LoVo (cell line): ENCODE data around the gene DMTF1.
"Not testable (repeated sequence)": the region's sequence is repeated elsewhere in the genome, so short reads cannot be mapped to it uniquely, and the experiment has no call there.

Experiments
- DNase-seq: peaks from one replicate; pipeline ENCODE4 v3.0.0-alpha.2; 2016; ENCODE audit warnings: low spot score

The DMTF1 gene

GRCh38 chr7:87199700-87200450, 47.6 kb downstream of the DMTF1 start:
- DNase-seq, result no peak

- no peak for DNase-seq
Observed at GRCh38 chr7:87202208-87202607, 50.0 kb downstream of the DMTF1 start.

- no peak for DNase-seq
Observed at GRCh38 chr7:87202705-87203104, 50.5 kb downstream of the DMTF1 start.

- DNase-seq, result not testable (repeated sequence)
Observed at GRCh38 chr7:87203929-87204328, 51.7 kb downstream of the DMTF1 start.

GRCh38 chr7:87204933-87205332, 52.7 kb downstream of the DMTF1 start:
- no peak for DNase-seq

DNA sequence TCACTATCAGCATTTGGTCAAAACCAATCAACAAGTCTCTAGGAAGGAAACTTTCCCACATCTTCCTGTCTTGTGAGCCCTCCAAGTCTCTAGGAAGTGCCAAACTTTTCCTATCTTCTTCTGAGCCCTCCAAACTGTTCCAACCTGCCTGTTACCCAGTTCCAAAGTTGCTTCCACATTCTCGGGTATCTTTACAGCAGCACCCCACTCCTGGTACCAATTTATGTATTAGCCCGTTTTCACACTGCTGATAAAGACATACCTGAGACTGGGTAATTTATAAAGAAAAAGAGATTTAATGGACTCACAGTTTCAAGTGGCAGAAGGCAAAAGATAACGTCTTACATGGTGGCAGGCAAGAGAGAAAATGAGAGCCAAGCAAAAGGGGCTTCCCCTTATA, 53.4 kb downstream of the DMTF1 start:
- not testable (repeated sequence) for DNase-seq

DNA sequence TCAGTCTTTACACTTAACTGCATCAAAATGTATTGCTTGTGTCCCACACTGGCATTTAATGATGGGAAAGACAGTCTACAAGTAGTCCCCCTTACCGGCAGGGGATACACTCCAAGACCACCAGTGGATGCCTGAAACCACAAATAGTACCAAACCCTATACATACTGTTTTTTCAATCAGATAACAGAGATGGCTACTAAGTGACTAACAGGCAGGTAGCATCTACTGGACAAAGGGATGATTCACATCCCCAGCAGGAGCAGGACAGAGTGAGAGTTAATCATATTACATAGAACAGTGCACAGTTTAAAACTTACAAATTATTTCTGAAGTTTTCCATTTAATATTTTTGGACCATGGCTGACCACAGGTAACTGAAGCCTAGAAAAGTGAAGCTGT, 54.1 kb downstream of the DMTF1 start:
- DNase-seq, result no peak

DNA sequence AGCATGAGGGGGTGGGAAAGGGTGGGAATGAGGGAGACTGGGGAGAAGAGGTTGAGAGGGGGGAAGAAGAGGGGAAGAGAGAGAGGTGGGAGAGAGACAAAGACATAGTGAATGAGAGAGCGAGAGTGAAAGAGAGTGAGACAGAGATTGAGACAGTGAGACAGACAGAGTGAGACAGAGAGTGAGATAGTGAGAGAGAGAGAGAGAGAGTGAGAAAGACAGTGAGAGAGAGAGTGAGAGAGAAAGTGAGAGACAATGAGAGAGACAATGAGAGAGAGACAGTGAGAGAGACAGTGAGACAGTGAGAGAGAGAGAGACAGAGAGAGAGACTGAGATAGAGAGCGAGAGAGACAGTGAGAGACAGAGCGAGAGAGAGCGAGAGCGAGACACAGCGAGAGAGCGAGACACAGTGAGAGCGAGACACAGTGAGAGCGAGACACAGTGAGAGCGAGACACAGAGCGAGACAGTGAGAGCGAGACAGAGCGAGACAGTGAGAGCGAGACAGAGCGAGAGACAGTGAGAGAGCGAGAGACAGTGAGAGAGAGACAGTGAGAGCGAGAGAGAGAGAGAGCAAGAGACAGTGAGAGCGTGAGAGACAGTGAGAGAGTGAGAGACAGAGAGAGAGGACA, 57.2 kb downstream of the DMTF1 start:
- no peak for DNase-seq

DNA sequence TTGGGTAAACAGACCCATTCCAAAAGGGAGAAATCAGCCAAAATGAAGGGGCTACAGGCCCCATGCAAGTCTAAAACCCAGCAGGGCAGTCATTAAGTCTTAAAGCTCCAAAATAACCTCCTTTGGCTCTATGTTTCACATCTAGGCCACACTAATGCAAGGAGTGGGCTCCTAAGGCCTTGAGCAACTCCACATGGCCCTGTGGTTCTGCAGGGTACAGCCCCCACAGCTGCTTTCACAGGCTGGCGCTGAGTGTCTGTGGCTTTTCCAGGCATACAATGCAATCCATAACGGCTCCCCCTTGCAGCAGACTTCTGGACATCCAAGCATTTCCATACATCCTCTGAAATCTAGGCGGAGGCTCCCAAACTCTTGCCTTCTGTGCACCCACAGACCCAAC, 58.3 kb downstream of the DMTF1 start:
- no peak for DNase-seq

GRCh38 chr7:87212498-87212897, 60.2 kb downstream of the DMTF1 start:
- DNase-seq, result no peak

DNA sequence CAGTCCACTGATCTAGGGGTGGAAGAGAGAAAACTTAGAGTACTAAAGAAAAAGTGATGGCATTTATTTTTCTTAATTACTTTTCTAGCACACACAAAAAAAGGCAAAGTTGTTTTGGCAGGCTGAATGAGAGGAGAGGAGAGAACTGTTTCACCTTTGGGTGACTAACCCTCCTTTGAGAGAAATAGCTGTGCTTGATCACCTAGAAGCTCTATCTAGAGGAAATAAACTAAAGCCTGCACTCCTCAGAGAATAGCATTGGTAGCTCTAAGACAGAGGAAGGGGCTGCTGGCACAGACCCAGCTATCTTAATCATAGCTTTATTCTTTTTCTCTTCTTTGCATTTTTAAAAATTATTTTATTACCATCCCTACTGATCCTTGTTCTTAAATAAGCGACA, 61.0 kb downstream of the DMTF1 start:
- DNase-seq, result no peak

DNA sequence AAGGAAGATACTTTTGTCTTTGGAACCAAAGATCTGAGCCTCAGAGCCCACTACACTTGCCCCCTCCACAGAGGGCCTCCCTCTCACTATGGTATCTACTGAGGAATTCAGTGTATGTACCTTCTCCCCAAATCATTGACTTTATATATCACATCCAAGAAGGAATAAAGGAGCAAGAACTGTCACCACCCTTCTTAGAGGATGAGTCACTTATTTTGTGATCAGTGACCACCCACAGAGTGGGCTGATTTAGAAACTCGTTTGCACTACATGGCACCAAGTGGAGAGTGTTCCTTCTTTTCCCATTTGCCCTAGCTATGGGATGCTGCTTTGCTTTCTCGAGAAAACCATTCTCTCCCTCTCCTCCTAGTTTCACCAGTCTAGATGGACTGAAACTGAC, 61.6 kb downstream of the DMTF1 start:
- DNase-seq, result no peak

DNA sequence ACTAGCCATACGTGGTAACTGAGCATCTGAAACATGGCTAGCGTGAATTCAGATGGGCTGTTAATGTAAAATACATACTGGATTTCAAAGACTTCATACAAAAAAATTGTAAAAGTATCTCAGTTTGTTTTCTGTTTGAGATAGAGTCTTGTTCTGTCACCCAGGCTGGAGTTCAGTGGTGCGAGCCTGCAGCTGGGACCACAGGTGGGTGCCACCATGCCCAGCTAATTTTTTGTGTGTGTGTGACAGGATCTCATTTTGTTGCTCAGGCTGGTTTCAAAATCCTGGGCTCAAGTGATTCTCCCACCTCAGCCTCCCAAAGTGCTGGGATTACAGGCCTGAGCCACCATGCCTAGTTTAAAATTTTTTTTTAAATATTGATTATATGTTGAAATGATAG, 62.8 kb downstream of the DMTF1 start:
- no peak for DNase-seq

- no peak for DNase-seq
Observed at GRCh38 chr7:87216701-87217508, 64.7 kb downstream of the DMTF1 start.

GRCh38 chr7:87217983-87218653, 65.9 kb downstream of the DMTF1 start:
- no peak for DNase-seq

- DNase-seq, result no peak
Observed at GRCh38 chr7:87218796-87219544, 66.7 kb downstream of the DMTF1 start.

DNA sequence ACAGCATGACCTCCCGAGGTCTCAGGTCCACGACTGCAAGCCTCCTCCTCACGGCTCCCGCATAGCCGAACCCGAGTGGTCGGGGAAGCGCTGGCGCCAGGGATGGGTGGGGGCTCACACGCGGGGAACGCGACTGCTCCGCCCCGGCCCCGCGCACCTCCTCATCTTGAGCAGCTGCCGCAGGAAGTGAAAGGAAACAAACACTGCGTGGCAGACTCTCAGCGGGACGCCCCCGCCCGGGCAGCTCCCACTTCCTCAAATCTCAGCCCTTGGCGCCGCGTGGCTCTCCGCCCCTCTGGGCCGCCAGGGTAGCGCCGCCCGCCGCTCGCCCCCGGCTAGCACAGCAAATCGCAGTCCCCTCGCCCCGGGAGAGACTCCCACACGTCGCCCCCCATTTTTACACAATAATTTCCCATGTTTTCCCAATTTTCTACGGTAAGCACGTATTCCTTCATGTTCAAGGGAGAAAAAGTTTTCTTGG, 67.3 kb downstream of the DMTF1 start, which contains the start of gene TMEM243:
Gene TMEM243, minus strand, starts transcription at position 188 of the 481 bp plus-strand sequence. CDS start 229 bp downstream, outside the sequence.
- DNase-seq, result peak; percentile 79

GRCh38 chr7:87220026-87220733, 67.9 kb downstream of the DMTF1 start:
- DNase-seq, result peak; percentile 92

GRCh38 chr7:87220734-87221215, 68.5 kb downstream of the DMTF1 start:
- peak; percentile 19 for DNase-seq

DNA sequence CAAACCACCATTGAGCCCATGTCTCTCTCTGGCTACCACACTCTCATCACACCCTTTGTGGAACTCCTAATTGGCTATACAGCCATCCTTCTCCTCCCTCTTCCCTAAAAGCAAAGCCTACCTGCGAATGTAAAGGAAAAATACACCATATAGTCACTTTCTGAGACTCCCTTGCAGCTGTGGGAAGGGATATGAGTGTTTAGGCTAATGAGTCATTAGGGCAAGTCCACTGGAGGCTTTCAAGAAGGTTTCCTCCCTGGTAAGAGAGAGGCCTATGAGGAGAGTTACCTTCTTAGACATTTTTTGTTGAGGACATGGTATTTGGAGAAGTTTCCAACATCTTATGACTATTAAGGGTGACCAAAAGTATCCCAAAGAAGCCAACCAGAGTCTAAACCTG, 71.4 kb downstream of the DMTF1 start:
- DNase-seq, result no peak

DNA sequence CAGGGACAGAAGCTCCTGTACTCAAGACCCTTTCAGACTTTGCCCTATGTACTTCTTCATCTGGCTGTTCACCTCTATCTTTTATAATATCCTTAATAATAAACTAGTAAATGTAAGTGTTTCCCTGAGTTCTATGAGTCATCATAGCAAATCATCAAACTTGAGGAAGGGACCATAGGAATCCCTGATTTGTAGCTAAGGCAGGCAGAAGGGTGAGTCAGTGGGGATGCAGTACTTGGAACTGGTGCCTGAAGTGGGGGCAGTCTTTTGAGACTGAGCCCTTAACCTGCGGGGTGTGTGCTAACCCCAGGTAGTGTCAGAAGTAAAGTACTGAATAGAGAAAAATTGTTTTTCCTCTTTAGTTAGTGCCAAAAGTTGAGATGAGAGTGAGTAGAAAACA, 73.4 kb downstream of the DMTF1 start:
- peak; percentile 8 for DNase-seq
